GM18951 (cell line): Measurements from ENCODE around the gene ARHGAP22.

ENCODE experiments used
- POLR2A ChIP-seq: IDR thresholded peaks from 4 replicates; pipeline ENCODE4 v1.6.1; 2011; ENCODE audit warnings: mild to moderate bottlenecking; ENCODE audit not compliant: insufficient read length, insufficient read depth; ENCODE audit errors: extremely low read depth
- in situ Hi-C: fragments of 300-500 bp; cut with MboI; formaldehyde crosslinking; loops from one replicate; pipeline ENCODE4 v1.12.0; 2022; ENCODE audit warnings: low sequenced_read_pairs, mixed read lengths, inconsistent platforms; ENCODE audit not compliant: unreplicated experiment

Gene ARHGAP22

GRCh38 chr10:48482207-48482606 is 122.7 kb downstream of the ARHGAP22 start:
- in situ Hi-C loops = no loop called here
- TF ChIP-seq POLR2A = no peak

DNA sequence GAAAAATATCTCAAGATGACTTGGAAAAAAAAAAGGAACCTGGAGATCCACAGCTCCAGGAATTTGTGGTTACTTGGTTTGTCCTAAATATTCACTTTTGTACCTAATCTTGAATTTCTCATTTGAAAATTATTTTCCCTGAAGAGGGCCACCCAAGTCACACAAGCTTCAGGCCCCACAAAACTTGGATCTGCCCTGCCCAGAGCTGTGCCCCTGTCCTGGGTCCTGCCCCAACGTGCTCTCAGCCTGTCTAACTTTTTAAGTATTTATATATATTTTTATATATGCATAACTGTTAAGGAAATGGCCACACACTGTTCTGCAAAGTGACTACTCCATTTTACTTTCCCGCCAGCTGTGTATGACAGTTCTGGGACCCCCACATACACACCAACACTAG is 123.5 kb downstream of the ARHGAP22 start:
- no peak for TF ChIP-seq POLR2A
- in situ Hi-C loops = no loop called here

DNA sequence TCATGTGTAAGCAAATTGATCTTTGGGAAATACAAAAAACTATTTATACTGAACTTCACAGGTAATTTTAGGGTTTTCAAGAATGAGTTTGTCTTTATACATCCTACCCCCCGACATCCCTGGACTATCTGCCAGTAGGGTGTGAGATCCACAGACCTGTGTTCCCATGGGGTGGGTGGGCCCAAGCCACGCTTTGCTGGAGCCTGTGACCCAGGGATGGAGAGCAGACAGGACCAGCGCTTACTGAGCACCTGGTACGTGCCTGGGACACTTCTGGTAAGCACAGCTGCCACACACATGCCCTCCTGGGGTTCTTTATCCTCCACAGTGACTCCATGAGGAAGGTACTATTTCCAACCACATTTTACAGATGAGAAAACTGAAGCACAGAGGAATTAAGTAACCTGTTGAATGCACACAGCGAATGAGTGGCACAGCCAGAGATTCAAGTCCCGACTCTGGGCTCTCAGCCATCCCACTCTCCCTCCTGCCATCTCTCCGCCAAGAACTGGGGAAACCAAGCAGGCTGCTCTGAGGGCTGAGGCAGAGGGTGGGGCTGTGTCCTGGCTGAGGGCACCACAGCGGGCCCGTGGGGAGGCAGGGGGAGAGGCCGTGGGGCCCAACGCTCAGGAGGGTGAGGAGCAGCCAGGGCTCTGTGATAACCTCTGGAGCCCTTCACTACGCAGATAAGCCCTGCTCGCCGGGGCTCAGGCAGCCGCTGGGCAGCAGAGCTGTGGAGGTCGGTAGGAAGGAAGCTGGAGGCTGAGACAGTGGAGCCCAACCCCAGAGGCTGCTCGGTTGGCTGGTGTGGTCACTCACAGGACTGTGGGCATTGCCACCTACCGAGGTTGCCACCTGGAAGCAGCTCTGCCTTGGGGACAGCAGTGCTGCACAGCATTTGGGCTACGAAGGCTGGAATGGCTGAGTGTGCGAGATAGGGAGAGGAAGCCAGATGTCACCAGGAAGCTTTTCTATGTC is 124.2 kb downstream of the ARHGAP22 start:
- in situ Hi-C loops = no loop called here
- no peak for TF ChIP-seq POLR2A

DNA sequence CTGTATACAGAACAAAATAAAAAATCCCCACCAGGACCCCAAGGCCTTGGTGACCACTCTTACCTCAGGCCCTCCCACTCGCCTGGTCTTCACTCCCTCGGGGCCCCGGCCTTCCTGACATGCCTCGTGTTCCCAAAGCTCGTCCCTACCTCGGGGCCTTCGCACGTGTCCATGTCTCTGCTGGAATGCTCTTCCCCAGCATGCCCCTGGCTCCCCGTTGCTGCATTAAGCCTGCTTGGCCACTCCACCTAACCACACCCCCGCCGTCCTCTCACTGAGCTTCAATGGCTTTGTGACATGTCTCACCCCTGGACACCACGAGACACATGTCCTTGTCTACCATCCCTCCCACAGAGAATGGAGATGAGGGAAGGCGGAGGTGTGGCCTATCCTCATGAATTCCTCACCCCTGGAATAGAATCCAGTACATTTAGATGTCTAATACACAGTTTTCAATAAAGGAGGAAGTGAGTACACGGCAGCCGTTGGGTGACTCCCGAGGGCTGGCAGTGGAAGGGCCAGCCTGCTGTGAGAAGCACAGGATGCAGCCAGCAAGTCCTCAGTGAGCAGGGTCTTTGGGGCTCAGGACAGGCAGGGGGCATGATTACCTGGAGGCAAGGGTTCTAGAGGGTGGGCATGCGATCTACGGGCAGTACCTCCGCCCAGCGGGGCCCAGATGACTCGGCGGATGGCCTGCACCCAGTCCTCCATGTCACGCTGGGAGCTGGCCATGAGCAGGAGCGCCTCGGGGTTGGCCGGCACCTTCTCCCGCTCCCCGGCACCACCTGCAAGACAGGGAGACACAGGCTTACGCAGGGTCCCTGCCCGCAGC is 125.7 kb downstream of the ARHGAP22 start:
- TF ChIP-seq POLR2A = no peak

GRCh38 chr10:48478469-48478868 is 126.4 kb downstream of the ARHGAP22 start:
- in situ Hi-C loops = no loop called here
- TF ChIP-seq POLR2A = no peak

More for the DNA sequence above, 125.7 kb downstream of the ARHGAP22 start:
- in situ Hi-C loops = no loop called here

DNA sequence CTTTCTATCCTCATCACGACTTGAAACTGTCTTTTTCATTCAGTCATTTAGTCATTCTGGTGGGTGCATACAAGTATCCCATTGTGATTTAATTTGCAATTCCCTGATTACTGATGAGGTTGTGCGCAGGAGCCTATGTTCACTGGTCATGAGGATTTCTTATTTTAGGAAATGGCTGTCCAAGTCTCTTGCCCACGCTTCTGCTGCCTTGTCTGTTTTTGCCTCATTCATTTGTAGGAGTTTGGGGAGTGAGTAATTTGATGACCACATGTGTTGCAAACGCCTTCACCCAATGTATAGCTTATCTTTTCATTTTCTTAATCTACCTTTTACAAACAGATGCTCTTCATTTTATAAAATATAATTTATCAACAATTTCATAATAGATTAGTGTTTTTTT is 127.3 kb downstream of the ARHGAP22 start:
- no peak for TF ChIP-seq POLR2A
- in situ Hi-C loops = no loop called here

GRCh38 chr10:48477141-48477540 is 127.7 kb downstream of the ARHGAP22 start:
- in situ Hi-C loops = no loop called here
- no peak for TF ChIP-seq POLR2A

DNA sequence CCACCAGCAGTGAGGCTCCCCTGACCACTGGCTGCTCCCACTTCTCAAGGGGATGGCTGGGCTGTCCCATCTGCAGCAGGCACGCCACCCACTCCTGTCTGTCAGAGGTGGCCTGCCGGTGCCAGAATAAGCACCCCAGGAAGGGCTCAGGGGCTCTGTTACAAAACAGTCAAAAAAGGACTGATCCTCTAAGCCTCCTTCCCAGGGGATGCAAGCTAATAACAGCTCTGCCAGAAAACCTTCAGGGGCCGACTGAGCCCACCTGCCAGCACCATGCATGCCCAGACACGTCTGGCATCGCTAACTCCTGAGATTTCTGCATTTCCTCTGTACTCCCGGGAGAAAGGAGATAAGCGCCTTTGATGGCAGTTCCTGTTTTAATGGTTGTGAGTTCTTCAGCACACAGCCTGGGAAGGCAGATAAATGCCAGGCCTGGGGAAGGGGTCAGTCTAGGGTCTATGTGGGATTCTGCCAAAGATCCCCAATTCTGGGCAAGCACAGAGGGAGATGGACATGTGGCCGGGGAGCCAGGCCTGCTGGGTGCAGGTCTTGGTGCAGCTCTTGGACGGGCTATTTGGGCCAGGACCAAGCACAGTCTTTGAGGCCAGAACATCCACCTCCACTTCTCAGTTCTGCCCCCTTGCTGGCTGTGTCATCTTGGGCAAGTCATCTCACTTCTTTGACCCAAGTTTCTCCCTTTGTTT is 128.4 kb downstream of the ARHGAP22 start:
- TF ChIP-seq POLR2A = no peak
- in situ Hi-C loops = no loop called here

- no peak for TF ChIP-seq POLR2A
- in situ Hi-C loops = no loop called here
Observed at GRCh38 chr10:48475943-48476278, 129.0 kb downstream of the ARHGAP22 start.

- in situ Hi-C loops = no loop called here
- TF ChIP-seq POLR2A = no peak
Observed at GRCh38 chr10:48474765-48475365, 130.0 kb downstream of the ARHGAP22 start.

- in situ Hi-C loops = no loop called here
- no peak for TF ChIP-seq POLR2A
Observed at GRCh38 chr10:48473704-48474103, 131.2 kb downstream of the ARHGAP22 start.

DNA sequence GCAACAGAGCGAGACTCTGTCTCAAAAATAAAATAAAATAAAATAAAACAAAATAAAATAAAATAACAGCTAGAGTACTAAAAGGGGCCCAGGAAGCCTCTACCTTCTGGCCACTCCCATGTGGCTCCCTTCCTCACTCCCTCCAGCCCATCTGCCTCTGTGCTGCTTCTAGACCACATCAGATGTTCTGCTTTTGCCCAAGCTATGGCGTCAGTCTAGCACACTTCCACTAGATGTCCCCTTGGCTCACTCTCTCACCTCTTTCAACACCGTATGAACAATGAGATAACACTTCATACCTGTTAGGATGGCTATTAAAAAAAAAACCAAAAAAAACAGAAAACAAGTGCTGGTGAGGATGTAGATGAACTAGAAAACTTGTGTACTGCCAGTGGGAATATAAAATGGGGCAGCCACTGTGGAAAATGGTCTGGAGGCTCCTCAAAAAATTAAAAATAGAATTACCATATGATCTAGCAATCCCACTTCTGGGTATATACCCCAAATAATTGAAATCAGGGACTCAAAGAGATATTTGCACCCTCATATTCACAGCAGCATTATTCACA is 132.3 kb downstream of the ARHGAP22 start:
- TF ChIP-seq POLR2A = no peak
- in situ Hi-C loops = no loop called here
